D721Med (cell line): ENCODE measurements around the gene FADS3.

Experiments used
- DNase-seq: peaks from one replicate; pipeline ENCODE4 v3.0.0; 2011; ENCODE audit warnings: low spot score; ENCODE audit not compliant: insufficient read length
- FAIRE-seq: peaks from 2 replicates; lab custom pipeline; 2011; peaks lifted over from hg19 to GRCh38; lab: Jason Lieb, UNC
- CTCF ChIP-seq: IDR thresholded peaks from 2 replicates; pipeline ENCODE4 v1.5.1; 2012; ENCODE audit warnings: mild to moderate bottlenecking, control low read depth; ENCODE audit not compliant: insufficient read depth; ENCODE audit errors: missing control alignments

Gene FADS3

DNA sequence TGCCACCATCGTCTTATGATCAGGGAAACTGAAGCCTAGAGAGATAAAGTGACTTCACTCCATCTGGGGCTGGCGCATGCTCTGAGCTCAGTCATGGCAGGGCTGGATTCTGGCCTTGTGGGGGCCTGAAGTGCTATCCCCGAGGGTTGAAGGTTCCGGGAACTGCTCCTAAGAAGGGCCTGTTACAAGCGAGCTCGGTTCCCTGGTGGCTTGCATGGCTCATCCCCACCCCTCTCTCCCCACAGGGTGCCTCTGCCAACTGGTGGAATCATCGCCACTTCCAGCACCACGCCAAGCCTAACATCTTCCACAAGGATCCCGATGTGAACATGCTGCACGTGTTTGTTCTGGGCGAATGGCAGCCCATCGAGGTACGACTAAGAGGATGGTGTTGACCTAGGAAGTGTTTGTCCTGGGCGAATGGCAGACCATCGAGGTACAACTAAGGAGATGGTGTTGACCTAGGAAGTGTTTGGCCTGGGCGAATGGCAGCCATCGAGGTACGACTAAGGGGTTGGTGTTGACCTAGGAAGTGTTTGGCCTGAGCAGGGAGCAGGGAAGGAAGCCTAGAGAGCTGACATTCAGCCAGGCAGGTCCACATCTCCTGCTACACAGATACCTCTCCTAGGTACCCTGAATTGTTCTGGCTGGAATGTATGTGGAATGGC lies 43.3 kb downstream of the FADS3 start:
- DNase-seq (no peak), FAIRE-seq (no peak)
- TF ChIP-seq CTCF: no peak

GRCh38 chr11:61846362-61847020 lies 44.9 kb downstream of the FADS3 start:
- DNase-seq: no peak
- no peak for TF ChIP-seq CTCF
- FAIRE-seq: no peak

GRCh38 chr11:61844909-61845565 lies 46.3 kb downstream of the FADS3 start:
- no peak for FAIRE-seq

DNA sequence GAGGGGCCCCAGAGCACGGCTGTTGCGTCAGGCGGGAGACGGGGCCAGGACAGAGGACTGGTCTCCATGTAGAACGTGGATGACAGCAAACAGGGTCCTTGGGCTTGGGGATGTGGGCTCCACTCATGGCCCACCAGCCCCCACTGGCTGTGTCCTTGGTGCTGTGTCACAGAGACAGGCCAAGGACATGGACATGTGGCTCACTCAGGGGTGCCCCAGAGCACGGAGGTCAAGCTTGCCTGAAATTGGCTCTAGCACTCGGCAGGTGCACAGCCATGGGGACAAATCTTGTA lies 48.9 kb downstream of the FADS3 start:
- TF ChIP-seq CTCF: no peak
- no peak for FAIRE-seq
- no peak for DNase-seq

More at GRCh38 chr11:61844909-61845565, 46.3 kb downstream of the FADS3 start:
- no peak for DNase-seq
- TF ChIP-seq CTCF: no peak

GRCh38 chr11:61841636-61842527 lies 49.5 kb downstream of the FADS3 start:
- no peak for TF ChIP-seq CTCF
- FAIRE-seq (no peak), DNase-seq (no peak)

DNA sequence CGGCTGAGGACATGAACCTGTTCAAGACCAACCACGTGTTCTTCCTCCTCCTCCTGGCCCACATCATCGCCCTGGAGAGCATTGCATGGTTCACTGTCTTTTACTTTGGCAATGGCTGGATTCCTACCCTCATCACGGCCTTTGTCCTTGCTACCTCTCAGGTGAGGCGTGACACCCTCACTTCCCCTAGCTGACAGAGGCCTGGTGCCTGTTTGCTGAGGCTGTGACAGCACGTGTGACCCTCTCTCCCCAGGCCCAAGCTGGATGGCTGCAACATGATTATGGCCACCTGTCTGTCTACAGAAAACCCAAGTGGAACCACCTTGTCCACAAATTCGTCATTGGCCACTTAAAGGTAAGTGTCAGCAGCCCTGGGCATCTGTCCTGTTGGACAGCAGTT lies 51.0 kb downstream of the FADS3 start:
- FAIRE-seq (no peak), DNase-seq (no peak)
- no peak for TF ChIP-seq CTCF
